ENCODE measurements around the gene ZNF846.

Gene ZNF846

DNA sequence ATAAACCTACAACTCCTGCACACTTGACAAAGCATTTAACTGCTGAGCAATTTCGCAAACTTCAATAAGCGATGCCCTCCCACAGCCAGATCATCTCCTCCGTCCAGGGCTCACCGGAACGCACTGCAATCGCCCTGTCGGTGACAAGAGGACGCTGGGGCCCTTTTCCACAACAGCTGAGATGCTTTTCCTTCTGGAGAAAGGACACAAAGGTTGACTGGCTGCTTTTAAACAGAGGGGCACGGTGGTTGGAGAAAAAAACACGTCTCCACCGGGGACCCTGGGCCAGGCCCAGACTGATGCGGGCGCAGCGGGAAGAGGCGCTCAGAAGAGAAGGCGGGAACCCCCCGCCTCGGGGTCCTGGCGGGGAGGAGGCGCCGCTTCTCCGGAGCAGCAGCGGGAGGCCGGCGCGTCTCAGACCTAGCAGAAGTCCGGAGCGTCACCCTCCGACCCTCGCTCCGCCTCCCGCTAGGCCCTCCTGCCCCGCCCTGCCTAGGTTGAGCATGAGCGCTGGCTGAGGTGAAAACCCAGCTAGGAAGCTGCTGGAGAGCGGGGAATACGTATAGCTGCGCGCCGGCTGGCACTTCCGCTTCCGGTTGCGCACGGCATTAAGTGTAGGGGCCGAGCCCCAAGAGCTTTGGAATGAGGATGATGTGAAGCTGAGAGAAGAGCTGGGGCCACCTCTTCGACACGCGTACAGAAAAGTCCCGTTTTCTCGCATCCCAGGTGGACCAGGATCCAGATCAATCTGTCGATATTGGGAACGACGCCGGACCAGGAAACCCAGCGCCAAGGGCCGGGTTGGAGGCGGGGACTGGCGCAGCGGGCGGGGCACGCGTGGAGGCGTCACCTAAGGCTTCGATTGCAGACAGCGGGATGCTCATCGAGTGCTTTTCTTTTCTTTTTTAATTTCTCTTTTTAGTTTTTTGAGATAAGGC lies at the start of gene ZNF846:
ZNF846 (minus strand) TSS at position 564 of the 938 bp plus-strand sequence. CDS start 3,788 bp downstream, outside the sequence.
- peak within 1 kb of the TSS; percentile 76 for H3K4me3 ChIP-seq (ENCODE audit: low read depth, low read length)
- DNase-seq (ENCODE audit: low read depth, low spot score) = peak; percentile 63
- TF ChIP-seq, protein P1, sequence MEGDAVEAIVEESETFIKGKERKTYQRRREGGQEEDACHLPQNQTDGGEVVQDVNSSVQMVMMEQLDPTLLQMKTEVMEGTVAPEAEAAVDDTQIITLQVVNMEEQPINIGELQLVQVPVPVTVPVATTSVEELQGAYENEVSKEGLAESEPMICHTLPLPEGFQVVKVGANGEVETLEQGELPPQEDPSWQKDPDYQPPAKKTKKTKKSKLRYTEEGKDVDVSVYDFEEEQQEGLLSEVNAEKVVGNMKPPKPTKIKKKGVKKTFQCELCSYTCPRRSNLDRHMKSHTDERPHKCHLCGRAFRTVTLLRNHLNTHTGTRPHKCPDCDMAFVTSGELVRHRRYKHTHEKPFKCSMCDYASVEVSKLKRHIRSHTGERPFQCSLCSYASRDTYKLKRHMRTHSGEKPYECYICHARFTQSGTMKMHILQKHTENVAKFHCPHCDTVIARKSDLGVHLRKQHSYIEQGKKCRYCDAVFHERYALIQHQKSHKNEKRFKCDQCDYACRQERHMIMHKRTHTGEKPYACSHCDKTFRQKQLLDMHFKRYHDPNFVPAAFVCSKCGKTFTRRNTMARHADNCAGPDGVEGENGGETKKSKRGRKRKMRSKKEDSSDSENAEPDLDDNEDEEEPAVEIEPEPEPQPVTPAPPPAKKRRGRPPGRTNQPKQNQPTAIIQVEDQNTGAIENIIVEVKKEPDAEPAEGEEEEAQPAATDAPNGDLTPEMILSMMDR (IDR thresholded peaks at IDR 0.05; ENCODE audit: insufficient read depth, low read length, missing control alignments) = no peak
- ChIA-PET CTCF (interaction anchor here (1.4 to 2.1 kb wide), 3 partner anchors 10 to 143 kb away, joined by 3 to 12 read pairs (median 4); no protein-coding TSS in a partner anchor), POLR2A (interaction anchor here (0.6 to 2.1 kb wide), 4 partner anchors 14 to 630 kb away, joined by 3 to 11 read pairs (median 3); partner anchors contain the start of genes FBXL12 and ZNF562)

DNA sequence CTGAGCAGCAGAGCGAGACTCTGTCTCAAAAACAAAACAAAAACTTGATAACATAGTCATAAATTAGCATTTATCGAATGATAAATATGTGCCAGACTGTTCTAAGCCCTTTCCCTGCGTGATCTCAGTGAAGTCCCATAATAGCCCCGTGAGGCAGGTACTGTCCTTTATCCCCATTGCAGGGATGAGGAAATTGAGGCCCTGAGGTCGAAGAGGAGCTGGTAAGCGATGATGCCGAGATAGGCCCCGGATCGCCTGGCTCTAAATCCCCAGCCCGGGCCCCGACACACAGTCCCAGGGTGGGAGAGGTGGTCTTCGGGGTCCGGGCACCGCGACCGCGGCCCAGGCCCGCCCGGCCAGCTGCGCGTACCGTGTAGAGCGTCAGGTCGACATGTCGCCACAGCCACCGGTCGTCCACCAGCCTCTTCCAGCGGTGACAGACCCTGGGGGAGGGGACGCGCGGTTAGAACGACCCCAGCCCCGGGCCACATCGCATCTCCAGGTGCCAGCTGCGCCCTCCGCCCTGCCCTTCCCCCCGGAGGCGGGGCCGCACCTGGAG lies 49.7 kb upstream of the ZNF846 start:
- ChIA-PET POLR2A (interaction anchor here (1.0 to 1.3 kb wide), 3 partner anchors 10 to 49 kb away, joined by 3 read pairs; partner anchors contain the start of genes UBL5 and ZNF846), CTCF (interaction anchor here (1.0 to 1.1 kb wide), 2 partner anchors 20 to 25 kb away, joined by 4 read pairs; no protein-coding TSS in a partner anchor)
- H3K4me3 ChIP-seq (ENCODE audit: low read depth, low read length) = peak overlapping the region; percentile 91
- TF ChIP-seq, protein P1 (IDR thresholded peaks at IDR 0.05; ENCODE audit: insufficient read depth, low read length, missing control alignments) = no peak
- no peak for DNase-seq (ENCODE audit: low read depth, low spot score)

DNA sequence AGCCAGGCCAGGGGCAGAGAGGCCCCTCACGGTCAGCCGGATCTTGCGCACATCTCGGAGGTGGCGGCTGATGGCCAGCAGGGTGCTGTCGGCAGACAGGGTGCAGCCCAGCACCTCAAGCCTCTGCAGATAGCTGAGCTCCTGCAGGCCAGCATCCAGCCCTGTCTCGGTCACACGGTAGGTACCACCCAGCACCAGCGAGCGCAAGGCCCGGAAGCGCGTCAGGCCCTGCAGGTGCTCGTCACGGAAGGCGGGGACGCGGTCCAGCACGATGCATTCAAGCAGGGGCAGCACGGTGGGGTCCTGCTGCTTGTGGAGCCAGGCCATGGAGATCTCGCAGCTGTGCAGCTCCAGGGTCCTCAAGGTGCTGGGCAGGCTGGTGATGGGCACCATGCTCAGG lies 42.6 kb upstream of the ZNF846 start:
- DNase-seq (ENCODE audit: low read depth, low spot score) = no peak
- ChIA-PET CTCF (interaction anchor here (1.0 to 1.5 kb wide), 3 partner anchors 12 to 15 kb away, joined by 3 to 5 read pairs (median 4); no protein-coding TSS in a partner anchor), POLR2A (no interaction called here)
- H3K4me3 ChIP-seq (ENCODE audit: low read depth, low read length) = no peak overlapping the region
- TF ChIP-seq, protein P1 (IDR thresholded peaks at IDR 0.05; ENCODE audit: insufficient read depth, low read length, missing control alignments) = no peak

DNA sequence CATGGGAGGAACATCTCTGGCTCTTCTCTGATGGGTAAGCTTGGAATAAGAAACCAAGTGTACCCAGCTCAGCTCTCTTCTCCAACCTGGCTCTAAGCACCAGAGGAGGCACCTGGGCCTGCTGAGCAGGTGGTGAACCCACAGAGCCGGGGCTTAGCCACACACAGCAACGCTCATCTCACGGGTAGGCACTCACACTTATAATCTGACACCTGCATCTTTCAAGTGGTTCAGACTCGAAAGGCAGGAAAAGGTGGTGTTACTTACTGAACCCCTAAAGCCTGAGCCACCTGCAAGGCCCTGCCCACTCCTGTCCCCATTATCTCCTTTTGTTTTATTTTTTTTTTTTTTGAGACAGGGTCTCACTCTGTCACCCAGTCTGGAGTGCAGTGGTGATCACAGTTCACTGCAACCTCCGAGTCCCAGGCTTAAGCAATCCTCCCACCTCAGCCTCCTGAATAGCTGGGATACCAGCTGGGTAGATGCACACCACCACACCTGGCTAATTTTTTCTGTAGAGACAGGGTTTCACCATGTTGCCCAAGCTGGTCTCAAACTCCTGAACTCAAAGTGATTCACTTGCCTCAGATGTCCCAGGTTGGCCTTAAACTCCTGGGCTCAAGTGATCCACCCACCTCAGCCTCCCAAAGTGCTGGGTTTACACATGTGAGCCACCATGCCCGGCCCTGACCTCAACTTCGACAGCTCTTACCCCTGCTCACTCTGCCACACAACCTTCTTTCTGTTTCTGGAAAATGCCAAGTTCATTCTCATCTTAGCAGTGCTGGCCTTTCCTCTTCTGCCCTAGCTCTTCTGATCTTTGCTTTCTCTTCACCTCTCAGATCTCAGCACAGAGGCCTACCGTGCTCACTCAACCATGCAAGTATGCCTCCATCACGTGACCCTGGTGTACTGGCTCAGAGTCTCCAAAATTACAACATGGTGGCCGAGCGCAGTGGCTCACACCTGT lies 40.6 kb upstream of the ZNF846 start:
- ChIA-PET CTCF (interaction anchor here (2.3 to 3.7 kb wide), 2 partner anchors 11 to 13 kb away, joined by 8 to 15 read pairs; no protein-coding TSS in a partner anchor), POLR2A (interaction anchor here (1.3 kb wide), 1 partner anchor 10 kb away, joined by 3 read pairs; the partner anchor contains the start of gene FBXL12)
- DNase-seq (ENCODE audit: low read depth, low spot score) = no peak
- H3K4me3 ChIP-seq (ENCODE audit: low read depth, low read length) = no peak overlapping the region
- TF ChIP-seq, protein P1 (IDR thresholded peaks at IDR 0.05; ENCODE audit: insufficient read depth, low read length, missing control alignments) = no peak

DNA sequence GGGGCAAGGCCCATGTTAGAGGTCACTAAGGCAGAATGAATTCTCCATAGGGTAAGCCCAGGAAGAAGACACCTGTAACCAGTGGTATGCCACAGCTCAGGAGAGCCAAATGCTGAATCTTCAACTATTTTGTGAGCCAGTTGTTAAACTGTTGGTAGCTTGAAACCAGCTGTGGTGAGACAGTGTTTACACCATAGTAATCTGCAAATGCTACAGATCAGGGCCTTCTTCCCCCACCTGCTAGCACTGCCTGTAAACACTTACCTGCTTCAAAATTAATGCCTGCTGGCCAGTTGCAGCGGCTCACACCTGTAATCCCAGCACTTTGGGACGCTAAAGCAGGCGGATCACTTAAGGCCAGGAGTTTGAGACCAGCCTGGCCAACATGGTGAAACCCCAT lies 38.3 kb upstream of the ZNF846 start:
- no peak for DNase-seq (ENCODE audit: low read depth, low spot score)
- H3K4me3 ChIP-seq (ENCODE audit: low read depth, low read length) = no peak overlapping the region
- TF ChIP-seq, protein P1 (IDR thresholded peaks at IDR 0.05; ENCODE audit: insufficient read depth, low read length, missing control alignments) = no peak
- POLR2A ChIA-PET = no interaction called here
- CTCF ChIA-PET = interaction anchor here (0.7 to 3.7 kb wide), 4 partner anchors 8 to 219 kb away, joined by 3 to 15 read pairs (median 6); partner anchors contain the start of gene PIN1
